ENCODE measurements around the gene RNU5B-1. TPM values are rescaled to one million over a fixed set of nuclear protein-coding genes. Genes with fewer than 3 reads are reported as not detected.

Gene RNU5B-1
- total RNA-seq (2022; extraction: Qiagen RNA extraction; ENCODE audit: low read depth): not detected in 5 replicates

GRCh38 chr15:65304381-65305149 lies at the start of gene RNU5B-1:
RNU5B-1 (plus strand) TSS chr15:65304677.

GRCh38 chr15:65286704-65287519 lies 17.6 kb upstream of the RNU5B-1 start, which contains the start of gene PARP16:
PARP16 (minus strand) TSS chr15:65286883; CDS start chr15:65286426, 457 bp downstream.

Other genes with a start within 250 kb of the RNU5B-1 start
- gene RASL12, start 236.7 kb upstream of the RNU5B-1 start, total RNA-seq (2022; extraction: Qiagen RNA extraction; ENCODE audit: low read depth): 0.09 to 0.16 TPM (median 0.11 TPM) in 4 of 5 replicates, not detected in the other
- not detected in 5 replicates for gene KBTBD13, start 227.9 kb upstream of the RNU5B-1 start, total RNA-seq (2022; extraction: Qiagen RNA extraction; ENCODE audit: low read depth)
- gene UBAP1L, start 189.5 kb upstream of the RNU5B-1 start, total RNA-seq (2022; extraction: Qiagen RNA extraction; ENCODE audit: low read depth): 0.59 to 1.3 TPM (median 0.87 TPM) in 5 replicates
- gene PDCD7, start 170.9 kb upstream of the RNU5B-1 start, total RNA-seq (2022; extraction: Qiagen RNA extraction; ENCODE audit: low read depth): 25.7 to 29.9 TPM (median 26.4 TPM) in 5 replicates
- gene CLPX, start 119.3 kb upstream of the RNU5B-1 start, total RNA-seq (2022; extraction: Qiagen RNA extraction; ENCODE audit: low read depth): 35.8 to 67.3 TPM (median 45.5 TPM) in 5 replicates
- gene CILP, start 93.2 kb upstream of the RNU5B-1 start, total RNA-seq (2022; extraction: Qiagen RNA extraction; ENCODE audit: low read depth): 0.03 to 0.06 TPM (median 0.04 TPM) in 4 of 5 replicates, not detected in the other
- gene PARP16, start 17.8 kb upstream of the RNU5B-1 start, total RNA-seq (2022; extraction: Qiagen RNA extraction; ENCODE audit: low read depth): 9.1 to 11.3 TPM (median 10.5 TPM) in 5 replicates
- gene RNU5A-1, start 8.6 kb upstream of the RNU5B-1 start, total RNA-seq (2022; extraction: Qiagen RNA extraction; ENCODE audit: low read depth): not detected in 5 replicates
- gene IGDCC3, start 73.3 kb downstream of the RNU5B-1 start, total RNA-seq (2022; extraction: Qiagen RNA extraction; ENCODE audit: low read depth): 0.07 to 0.09 TPM (median 0.08 TPM) in 5 replicates
- 2.4 to 3.8 TPM (median 2.7 TPM) in 5 replicates for gene IGDCC4, start 118.3 kb downstream of the RNU5B-1 start, total RNA-seq (2022; extraction: Qiagen RNA extraction; ENCODE audit: low read depth)
- 22.6 to 30.1 TPM (median 24.6 TPM) in 5 replicates for gene DPP8, start 213.0 kb downstream of the RNU5B-1 start, total RNA-seq (2022; extraction: Qiagen RNA extraction; ENCODE audit: low read depth)
- 134 to 147 TPM (median 145 TPM) in 5 replicates for gene HACD3, start 225.8 kb downstream of the RNU5B-1 start, total RNA-seq (2022; extraction: Qiagen RNA extraction; ENCODE audit: low read depth)

All from A549 treated with CpdA at 1 μM for 4 hours (cell line).